Mucosa of descending colon (tissue), 3 donors: ENCODE measurements around the gene DDX47. TPM values are rescaled to one million over a fixed set of nuclear protein-coding genes. Genes with fewer than 3 reads are reported as not detected.

Experiments
- ATAC-seq: fragments of 200-7000 bp; cut with Tn5 transposase; one replicate; pipeline ENCODE4 v1.9.1; 2020; ENCODE audit warnings: mild to moderate bottlenecking, moderate library complexity
- DNase-seq, 3 donors: peaks; one replicate each; pipeline ENCODE4 v3.0.0-alpha.2; 2020
- H3K36me3 ChIP-seq: fragments of 200-600 bp; one replicate; pipeline ENCODE4 v1.8.0; 2021; ENCODE audit warnings: low read depth, mild to moderate bottlenecking
- H3K4me1 ChIP-seq: fragments of 200-600 bp; one replicate; pipeline ENCODE4 v1.8.0; 2021; ENCODE audit warnings: low read depth, mild to moderate bottlenecking
- H3K4me3 ChIP-seq: fragments of 200-600 bp; one replicate; pipeline ENCODE4 v1.8.0; 2021; ENCODE audit warnings: mild to moderate bottlenecking
- H3K9me3 ChIP-seq: fragments of 200-600 bp; one replicate; pipeline ENCODE4 v1.8.0; 2021; ENCODE audit warnings: mild to moderate bottlenecking
- CTCF ChIP-seq: fragments of 200-600 bp; IDR thresholded peaks from one replicate; pipeline ENCODE4 v1.8.0; 2022; ENCODE audit warnings: antibody characterized with exemption, mild to moderate bottlenecking
- intact Hi-C, 2 donors: fragments of 100-400 bp; cut with DNase I in 1 of 2; cut with micrococcal nuclease in 1 of 2; formaldehyde crosslinking; loops; one replicate each; pipeline versions ENCODE4 v1.11.0 to v1.11.1; 2022; cut with DNase I, micrococcal nuclease
- total RNA-seq, 3 donors: library from RNA; stranded (reverse); fragmentation: NEBNext Ultra II Directional in 2 of 3; extraction: Animal tissue kit (Norgen Biotek cat#: 25700) in 2 of 3; gene quantifications; one replicate each; pipeline versions ENCODE4 v1.2.1 to v1.2.4, GENCODE V29; 2021 to 2023
- donor health status: DM: no; HTN: no; CAD: no; lungs with moderate emphysema.
- donor health status: DM: no; HTN: no; CAD: no.
- donor health status: DM: no; HTN: yes; CAD: no.

Gene DDX47
- total RNA-seq, 3 donors from 2014 or later: 35.0 to 45.4 (median 40.9) TPM

- TF ChIP-seq CTCF: no peak
- DNase-seq (no peak), ATAC-seq (peak; percentile 17)
- Histone ChIP-seq H3K4me1 (peaks cover 6% of the 10 kb centered on the region), H3K4me3 (no peak overlapping the region), H3K9me3 (no peaks in the 10 kb centered on the region), H3K36me3 (no peaks in the 10 kb centered on the region)
- intact Hi-C loops: no loop called here
These were observed 26.8 kb upstream of the DDX47 start for GRCh38 chr12:12786351-12786705.

- H3K4me3 ChIP-seq: peak overlapping the region; percentile 35
- H3K36me3 ChIP-seq: no peaks in the 10 kb centered on the region
- intact Hi-C loops: no loop called here
- no peak for TF ChIP-seq CTCF
- peaks cover 12% of the 10 kb centered on the region for H3K4me1 ChIP-seq
- ATAC-seq: peak; percentile 95
- no peaks in the 10 kb centered on the region for H3K9me3 ChIP-seq
- DNase-seq: peak; percentile 76 to 87 (median 86)
These were observed 26.2 kb upstream of the DDX47 start for GRCh38 chr12:12786706-12787601.

GRCh38 chr12:12788131-12788530, 25.0 kb upstream of the DDX47 start:
- intact Hi-C loops: no loop called here
- Histone ChIP-seq H3K4me3 (no peak overlapping the region), H3K4me1 (peaks cover 13% of the 10 kb centered on the region)

GRCh38 chr12:12788675-12789368, 24.3 kb upstream of the DDX47 start:
- ATAC-seq (peak; percentile 78), DNase-seq (peak in 1 of 3 donors; percentile 75)
- no peaks in the 10 kb centered on the region for H3K9me3 ChIP-seq
- no peak overlapping the region for H3K4me3 ChIP-seq
- intact Hi-C loops: no loop called here
- peak; percentile 44 for TF ChIP-seq CTCF
- peaks cover 13% of the 10 kb centered on the region for H3K4me1 ChIP-seq
- no peaks in the 10 kb centered on the region for H3K36me3 ChIP-seq

More at GRCh38 chr12:12788131-12788530, 25.0 kb upstream of the DDX47 start:
- H3K36me3 ChIP-seq: no peaks in the 10 kb centered on the region
- H3K9me3 ChIP-seq: no peaks in the 10 kb centered on the region
- ATAC-seq (no peak), DNase-seq (no peak)
- no peak for TF ChIP-seq CTCF

- intact Hi-C loops: no loop called here
- DNase-seq: no peak
- ATAC-seq: no peak
- no peak for TF ChIP-seq CTCF
- peaks cover 13% of the 10 kb centered on the region for H3K4me1 ChIP-seq
- no peaks in the 10 kb centered on the region for H3K36me3 ChIP-seq
- no peak overlapping the region for H3K4me3 ChIP-seq
- H3K9me3 ChIP-seq: no peaks in the 10 kb centered on the region
These were observed 22.2 kb upstream of the DDX47 start for GRCh38 chr12:12790956-12791355.
